HepG2 (cell line): Measurements from ENCODE around the gene PDPK1. TPM values are rescaled to one million over a fixed set of nuclear protein-coding genes. Genes with fewer than 3 reads are reported as not detected.

ENCODE experiments used
- CCDC6 ChIP-seq: sonication (generic); formaldehyde crosslinking; IDR thresholded peaks from 2 replicates; pipeline ENCODE4 v1.8.1; 2022; ENCODE audit warnings: mild to moderate bottlenecking, missing genetic modification reagents, moderate library complexity
- DNMT1 ChIP-seq: sonication (generic); formaldehyde crosslinking; IDR thresholded peaks from 2 replicates; pipeline ENCODE4 v1.5.1; 2020; ENCODE audit warnings: mild to moderate bottlenecking, missing genetic modification reagents
- GATAD1 ChIP-seq: IDR thresholded peaks from 2 replicates; pipeline ENCODE4 v1.6.1; 2016; ENCODE audit warnings: missing genetic modification reagents, missing compliant biosample characterization
- HMG20A ChIP-seq: IDR thresholded peaks from 2 replicates; pipeline ENCODE4 v1.6.1; 2016; ENCODE audit warnings: borderline replicate concordance
- KDM1A ChIP-seq: IDR thresholded peaks from 2 replicates; pipeline ENCODE4 v1.6.1; 2016; ENCODE audit warnings: missing compliant biosample characterization
- MAFK ChIP-seq, 2 experiments: IDR thresholded peaks in 1 of 2; conservative IDR thresholded peaks in 1 of 2; 2 replicates each; pipeline ENCODE4 v1.6.1; 2011; ENCODE audit warnings: improper control_type of control experiment in 2 of 2, low read length in 2 of 2
- MED1 ChIP-seq: sonication (generic); formaldehyde crosslinking; IDR thresholded peaks from 2 replicates; pipeline ENCODE4 v1.4.0; 2020; ENCODE audit warnings: missing genetic modification reagents
- NFIC ChIP-seq: IDR thresholded peaks from 2 replicates; pipeline ENCODE4 v1.6.1; 2012; ENCODE audit warnings: mild to moderate bottlenecking, low read length, inconsistent platforms
- POLR2G ChIP-seq: fragments of 200-400 bp; formaldehyde crosslinking; IDR thresholded peaks from 2 replicates; pipeline ENCODE4 v1.6.1; 2018; ENCODE audit warnings: mild to moderate bottlenecking, low read depth, low read length, moderate library complexity
- RBFOX2 ChIP-seq: fragments of 200-400 bp; formaldehyde crosslinking; IDR thresholded peaks from 2 replicates; pipeline ENCODE4 v1.6.1; 2017; ENCODE audit warnings: low read depth, mild to moderate bottlenecking, low read length
- SATB2 ChIP-seq: sonication (generic); formaldehyde crosslinking; IDR thresholded peaks from 2 replicates; pipeline ENCODE4 v1.5.0; 2020; ENCODE audit warnings: missing genetic modification reagents
- TCF7L2 ChIP-seq: IDR thresholded peaks from 2 replicates; pipeline ENCODE4 v1.6.1; 2011; ENCODE audit warnings: mild to moderate bottlenecking, low read depth, low read length, moderate library complexity
- ZNF260 ChIP-seq: sonication (generic); formaldehyde crosslinking; IDR thresholded peaks from 2 replicates; pipeline ENCODE4 v1.4.0; 2020; ENCODE audit warnings: missing genetic modification reagents, low read depth, mild to moderate bottlenecking, borderline replicate concordance
- ZNF263 ChIP-seq: sonication (generic); formaldehyde crosslinking; IDR thresholded peaks from 2 replicates; pipeline ENCODE4 v1.4.0; 2020; ENCODE audit warnings: missing genetic modification reagents
- ZNF3 ChIP-seq: IDR thresholded peaks from 2 replicates; pipeline ENCODE4 v1.7.0; 2017; ENCODE audit warnings: inconsistent platforms
- ZNF44 ChIP-seq: sonication (generic); formaldehyde crosslinking; IDR thresholded peaks from 2 replicates; pipeline ENCODE4 v1.5.1; 2020; ENCODE audit warnings: mild to moderate bottlenecking, missing genetic modification reagents
- ZNF441 ChIP-seq: sonication (generic); formaldehyde crosslinking; IDR thresholded peaks from 2 replicates; pipeline ENCODE4 v1.7.0; 2021; ENCODE audit warnings: missing genetic modification reagents, borderline replicate concordance
- ZNF569 ChIP-seq: sonication (generic); formaldehyde crosslinking; IDR thresholded peaks from 2 replicates; pipeline ENCODE4 v1.5.0; 2020; ENCODE audit warnings: mild to moderate bottlenecking, missing genetic modification reagents, moderate library complexity, borderline replicate concordance
- ZNF605 ChIP-seq: sonication (generic); formaldehyde crosslinking; IDR thresholded peaks from 2 replicates; pipeline ENCODE4 v1.8.0; 2022; ENCODE audit warnings: mild to moderate bottlenecking, missing genetic modification reagents
- ZNF616 ChIP-seq: sonication (generic); formaldehyde crosslinking; IDR thresholded peaks from 2 replicates; pipeline ENCODE4 v1.5.0; 2020; ENCODE audit warnings: low read depth, mild to moderate bottlenecking, missing genetic modification reagents
- ZNF83 ChIP-seq: sonication (generic); formaldehyde crosslinking; IDR thresholded peaks from 2 replicates; pipeline ENCODE4 v1.4.0; 2020; ENCODE audit warnings: missing genetic modification reagents, mild to moderate bottlenecking, borderline replicate concordance
- polyA plus RNA-seq, 8 experiments: library from polyadenylated mRNA; depleted of rRNA in 3 of 8; stranded (reverse) in 7 of 8; unstranded in 1 of 8; fragments of >200 nt; fragmentation: Illumina TruSeq in 4 of 8; extraction: Trizol in 4 of 8; gene quantifications; 2 replicates each; pipeline versions ENCODE4 v1.2.1 to v1.2.3, GENCODE V29; 2011 to 2016; ENCODE audit warnings: low read depth in 4 of 8, missing spikeins in 1 of 8, mixed read lengths in 1 of 8; ENCODE audit not compliant: insufficient read depth in 1 of 8
- total RNA-seq, 5 experiments: library from RNA; depleted of rRNA; stranded (reverse); fragments of >200 nt; fragmentation: Illumina TruSeq; extraction: Trizol; gene quantifications; 2 replicates each; pipeline ENCODE4 v1.2.3, GENCODE V29; 2016; ENCODE audit warnings: low read depth in 1 of 5
- TF ChIP-seq, protein P1 (sequence below): sonication (generic); formaldehyde crosslinking; IDR thresholded peaks from 2 replicates; pipeline ENCODE4 v1.5.0; 2020; ENCODE audit warnings: mild to moderate bottlenecking, missing genetic modification reagents
- TF ChIP-seq, protein P2 (sequence below): sonication (generic); formaldehyde crosslinking; IDR thresholded peaks from 2 replicates; pipeline ENCODE4 v1.5.0; 2020; ENCODE audit warnings: missing genetic modification reagents, mild to moderate bottlenecking, borderline replicate concordance
- TF ChIP-seq, protein P3 (sequence below): sonication (generic); formaldehyde crosslinking; IDR thresholded peaks from 2 replicates; pipeline ENCODE4 v1.5.0; 2020; ENCODE audit warnings: missing genetic modification reagents
- TF ChIP-seq, protein P4 (sequence below): fragments of 450-650 bp; IDR thresholded peaks from 2 replicates; pipeline ENCODE4 v1.6.1; 2016
- TF ChIP-seq, protein P5 (sequence below): sonication (generic); IDR thresholded peaks from 2 replicates; pipeline ENCODE4 v1.6.1; 2016; ENCODE audit warnings: low read depth, borderline replicate concordance

Gene PDPK1
- total and polyA plus RNA-seq, 2 of the 13 experiments (the other 11 are each of a cell fraction or from before 2014, with no cell fraction given) = 59.6 to 129 TPM

DNA sequence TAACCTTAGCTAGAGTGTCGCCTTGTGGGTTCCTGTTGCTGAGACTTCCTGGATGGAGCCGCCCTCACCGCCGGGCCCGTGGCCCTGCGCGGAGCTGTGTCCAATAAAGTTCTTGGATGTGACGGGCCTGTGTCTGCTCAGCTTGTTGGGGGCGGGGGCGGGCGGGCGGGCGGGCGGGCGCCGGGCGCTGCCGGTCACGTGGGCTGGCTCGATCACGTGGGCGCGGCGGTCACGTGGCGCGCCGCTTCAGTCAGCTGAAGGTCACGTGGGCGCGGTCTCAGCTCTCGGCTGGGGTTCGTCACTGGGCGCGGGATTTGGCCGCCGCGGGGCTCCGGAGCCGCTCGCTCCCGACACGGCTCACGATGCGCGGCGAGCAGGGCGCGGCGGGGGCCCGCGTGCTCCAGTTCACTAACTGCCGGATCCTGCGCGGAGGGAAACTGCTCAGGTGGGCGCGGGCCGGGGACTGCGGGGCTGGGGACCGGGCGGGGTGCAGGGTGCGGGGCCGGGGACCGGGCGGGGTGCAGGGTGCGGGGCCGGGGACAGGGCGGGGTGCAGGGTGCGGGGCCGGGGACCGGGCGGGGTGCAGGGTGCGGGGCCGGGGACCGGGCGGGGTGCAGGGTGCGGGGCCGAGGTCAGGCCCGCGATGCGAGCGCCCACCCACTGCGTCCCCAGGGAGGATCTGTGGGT, 17.6 kb upstream of the PDPK1 start, which contains the start of gene AMDHD2 (continued):
- TF ChIP-seq POLR2G (peak; percentile 83), ZNF441 (no peak), GATAD1 (CRISPR knock-in tag) (peak; percentile 94), ZNF83 (CRISPR knock-in tag) (no peak), ZNF260 (CRISPR knock-in tag) (no peak), SATB2 (CRISPR knock-in tag) (no peak), HMG20A (no peak), DNMT1 (CRISPR knock-in tag) (0 out of 2 replicates have a peak, but pooled peaks have one; percentile 57), MED1 (peak; percentile 64), ZNF263 (CRISPR knock-in tag) (no peak), NFIC (peak; percentile 77; the same call in 1 of the 2 replicates), ZNF616 (CRISPR knock-in tag) (no peak), TCF7L2 (no peak), ZNF3 (no peak), ZNF44 (no peak), KDM1A (CRISPR knock-in tag) (no peak), ZNF569 (CRISPR knock-in tag) (no peak), CCDC6 (CRISPR knock-in tag) (peak; percentile 66; the same call in 1 of the 2 replicates), ZNF605 (CRISPR knock-in tag) (no peak), MAFK (conservative IDR thresholded peaks at IDR 0.05 in 1 of 2, IDR thresholded peaks at IDR 0.05 in 1 of 2; ENCODE audit: low read length in 2 of 2) (no peak), RBFOX2 (peak; percentile 91)
- TF ChIP-seq, protein P1, sequence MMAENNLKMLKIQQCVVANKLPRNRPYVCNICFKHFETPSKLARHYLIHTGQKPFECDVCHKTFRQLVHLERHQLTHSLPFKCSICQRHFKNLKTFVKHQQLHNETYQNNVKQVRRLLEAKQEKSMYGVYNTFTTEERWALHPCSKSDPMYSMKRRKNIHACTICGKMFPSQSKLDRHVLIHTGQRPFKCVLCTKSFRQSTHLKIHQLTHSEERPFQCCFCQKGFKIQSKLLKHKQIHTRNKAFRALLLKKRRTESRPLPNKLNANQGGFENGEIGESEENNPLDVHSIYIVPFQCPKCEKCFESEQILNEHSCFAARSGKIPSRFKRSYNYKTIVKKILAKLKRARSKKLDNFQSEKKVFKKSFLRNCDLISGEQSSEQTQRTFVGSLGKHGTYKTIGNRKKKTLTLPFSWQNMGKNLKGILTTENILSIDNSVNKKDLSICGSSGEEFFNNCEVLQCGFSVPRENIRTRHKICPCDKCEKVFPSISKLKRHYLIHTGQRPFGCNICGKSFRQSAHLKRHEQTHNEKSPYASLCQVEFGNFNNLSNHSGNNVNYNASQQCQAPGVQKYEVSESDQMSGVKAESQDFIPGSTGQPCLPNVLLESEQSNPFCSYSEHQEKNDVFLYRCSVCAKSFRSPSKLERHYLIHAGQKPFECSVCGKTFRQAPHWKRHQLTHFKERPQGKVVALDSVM (CRISPR knock-in tag) = no peak
- TF ChIP-seq, protein P2, sequence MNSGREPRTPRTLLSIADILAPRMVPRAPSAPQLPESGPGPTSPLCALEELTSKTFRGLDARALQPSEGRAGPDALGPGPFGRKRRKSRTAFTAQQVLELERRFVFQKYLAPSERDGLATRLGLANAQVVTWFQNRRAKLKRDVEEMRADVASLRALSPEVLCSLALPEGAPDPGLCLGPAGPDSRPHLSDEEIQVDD (CRISPR knock-in tag) = no peak
- TF ChIP-seq, protein P3, sequence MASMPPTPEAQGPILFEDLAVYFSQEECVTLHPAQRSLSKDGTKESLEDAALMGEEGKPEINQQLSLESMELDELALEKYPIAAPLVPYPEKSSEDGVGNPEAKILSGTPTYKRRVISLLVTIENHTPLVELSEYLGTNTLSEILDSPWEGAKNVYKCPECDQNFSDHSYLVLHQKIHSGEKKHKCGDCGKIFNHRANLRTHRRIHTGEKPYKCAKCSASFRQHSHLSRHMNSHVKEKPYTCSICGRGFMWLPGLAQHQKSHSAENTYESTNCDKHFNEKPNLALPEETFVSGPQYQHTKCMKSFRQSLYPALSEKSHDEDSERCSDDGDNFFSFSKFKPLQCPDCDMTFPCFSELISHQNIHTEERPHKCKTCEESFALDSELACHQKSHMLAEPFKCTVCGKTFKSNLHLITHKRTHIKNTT (CRISPR knock-in tag) = no peak
- TF ChIP-seq, protein P4, sequence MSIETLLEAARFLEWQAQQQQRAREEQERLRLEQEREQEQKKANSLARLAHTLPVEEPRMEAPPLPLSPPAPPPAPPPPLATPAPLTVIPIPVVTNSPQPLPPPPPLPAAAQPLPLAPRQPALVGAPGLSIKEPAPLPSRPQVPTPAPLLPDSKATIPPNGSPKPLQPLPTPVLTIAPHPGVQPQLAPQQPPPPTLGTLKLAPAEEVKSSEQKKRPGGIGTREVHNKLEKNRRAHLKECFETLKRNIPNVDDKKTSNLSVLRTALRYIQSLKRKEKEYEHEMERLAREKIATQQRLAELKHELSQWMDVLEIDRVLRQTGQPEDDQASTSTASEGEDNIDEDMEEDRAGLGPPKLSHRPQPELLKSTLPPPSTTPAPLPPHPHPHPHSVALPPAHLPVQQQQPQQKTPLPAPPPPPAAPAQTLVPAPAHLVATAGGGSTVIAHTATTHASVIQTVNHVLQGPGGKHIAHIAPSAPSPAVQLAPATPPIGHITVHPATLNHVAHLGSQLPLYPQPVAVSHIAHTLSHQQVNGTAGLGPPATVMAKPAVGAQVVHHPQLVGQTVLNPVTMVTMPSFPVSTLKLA = peak; percentile 94
- TF ChIP-seq, protein P5, sequence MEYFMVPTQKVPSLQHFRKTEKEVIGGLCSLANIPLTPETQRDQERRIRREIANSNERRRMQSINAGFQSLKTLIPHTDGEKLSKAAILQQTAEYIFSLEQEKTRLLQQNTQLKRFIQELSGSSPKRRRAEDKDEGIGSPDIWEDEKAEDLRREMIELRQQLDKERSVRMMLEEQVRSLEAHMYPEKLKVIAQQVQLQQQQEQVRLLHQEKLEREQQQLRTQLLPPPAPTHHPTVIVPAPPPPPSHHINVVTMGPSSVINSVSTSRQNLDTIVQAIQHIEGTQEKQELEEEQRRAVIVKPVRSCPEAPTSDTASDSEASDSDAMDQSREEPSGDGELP = peak; percentile 95
